GM19468 (cell line): Measurements from ENCODE around the gene CCT8L2.
"Not testable (repeated sequence)": the region's sequence is repeated elsewhere in the genome, so short reads cannot be mapped to it uniquely, and the experiment has no call there.

Experiments used
- ATAC-seq: cut with Tn5 transposase; IDR thresholded peaks from one replicate; pipeline ENCODE4 v1.9.1; 2021; ENCODE audit warnings: mild to moderate bottlenecking, moderate library complexity, moderate number of reproducible peaks; ENCODE audit not compliant: unreplicated experiment; ENCODE audit errors: extremely low read depth

CCT8L2 gene

GRCh38 chr22:16592710-16593109, at the start of gene CCT8L2:
TSS of gene CCT8L2 (minus strand) at chr22:16592810. CDS start at chr22:16592550, 260 bp downstream.
- ATAC-seq, result not testable (repeated sequence)

GRCh38 chr22:16635442-16635841, 42.8 kb upstream of the CCT8L2 start:
- not testable (repeated sequence) for ATAC-seq

- ATAC-seq, result not testable (repeated sequence)
These were observed 41.5 kb upstream of the CCT8L2 start for GRCh38 chr22:16634092-16634491.

- ATAC-seq, result not testable (repeated sequence)
These were observed 35.9 kb upstream of the CCT8L2 start for GRCh38 chr22:16628476-16628875.

- ATAC-seq, result not testable (repeated sequence)
These were observed 32.4 kb upstream of the CCT8L2 start for GRCh38 chr22:16625018-16625417.

- ATAC-seq, result not testable (repeated sequence)
These were observed 31.0 kb upstream of the CCT8L2 start for GRCh38 chr22:16623595-16623994.

- not testable (repeated sequence) for ATAC-seq
These were observed 24.9 kb upstream of the CCT8L2 start for GRCh38 chr22:16617516-16617915.

GRCh38 chr22:16616390-16616938, 23.9 kb upstream of the CCT8L2 start:
- ATAC-seq, result not testable (repeated sequence)

GRCh38 chr22:16615606-16616245, 23.1 kb upstream of the CCT8L2 start:
- ATAC-seq, result not testable (repeated sequence)

- ATAC-seq, result no peak
These were observed 17.1 kb upstream of the CCT8L2 start for GRCh38 chr22:16609548-16610261.

GRCh38 chr22:16608931-16609330, 16.3 kb upstream of the CCT8L2 start:
- no peak for ATAC-seq

- not testable (repeated sequence) for ATAC-seq
These were observed 11.8 kb upstream of the CCT8L2 start for GRCh38 chr22:16604257-16604998.

- ATAC-seq, result not testable (repeated sequence)
These were observed 11.2 kb upstream of the CCT8L2 start for GRCh38 chr22:16603770-16604242.

- no peak for ATAC-seq
These were observed 10.8 kb upstream of the CCT8L2 start for GRCh38 chr22:16603448-16603768.

- not testable (repeated sequence) for ATAC-seq
These were observed 10.3 kb upstream of the CCT8L2 start for GRCh38 chr22:16602728-16603447.

- ATAC-seq, result not testable (repeated sequence)
These were observed 9.7 kb upstream of the CCT8L2 start for GRCh38 chr22:16602224-16602727.

GRCh38 chr22:16601437-16602223, 9.0 kb upstream of the CCT8L2 start:
- no peak for ATAC-seq

- ATAC-seq, result not testable (repeated sequence)
These were observed 8.2 kb upstream of the CCT8L2 start for GRCh38 chr22:16600644-16601436.
